Stimulated activated CD4-positive, alpha-beta T cell treated with anti-CD3 and anti-CD28 coated beads, Interleukin-1b, Interleukin-23, amount 100 ng/mL, for 24 hours (primary cell): ENCODE measurements around the gene ALOX15.
"Not testable (repeated sequence)": the region's sequence is repeated elsewhere in the genome, so short reads cannot be mapped to it uniquely, and the experiment has no call there.

ENCODE experiments used
- DNase-seq, 4 experiments: peaks; one replicate each; pipeline ENCODE4 v3.0.0-alpha.2; 2020; ENCODE audit warnings: low read depth in 4 of 4, low spot score in 1 of 4

Gene ALOX15

GRCh38 chr17:4652997-4653396 is 11.5 kb upstream of the ALOX15 start:
- DNase-seq: no peak

GRCh38 chr17:4648741-4649140 is 7.3 kb upstream of the ALOX15 start:
- DNase-seq: no peak

GRCh38 chr17:4645642-4646041 is 4.2 kb upstream of the ALOX15 start:
- DNase-seq: no peak

GRCh38 chr17:4643676-4644075 is 2.2 kb upstream of the ALOX15 start:
- no peak for DNase-seq

- DNase-seq: no peak
Observed at GRCh38 chr17:4642286-4642685, 808 bp upstream of the ALOX15 start.

- not testable (repeated sequence) for DNase-seq
Observed at GRCh38 chr17:4640569-4641188, 799 bp downstream of the ALOX15 start.

GRCh38 chr17:4639301-4640059 is 2.0 kb downstream of the ALOX15 start:
- peak in 1 of 4 experiments; percentile 15 for DNase-seq

GRCh38 chr17:4638766-4639165 is 2.7 kb downstream of the ALOX15 start:
- DNase-seq: not testable (repeated sequence)

- no peak for DNase-seq
Observed at GRCh38 chr17:4636474-4637100, 4.9 kb downstream of the ALOX15 start.

GRCh38 chr17:4635823-4636375 is 5.6 kb downstream of the ALOX15 start:
- no peak for DNase-seq

GRCh38 chr17:4634976-4635375 is 6.5 kb downstream of the ALOX15 start:
- DNase-seq: no peak

GRCh38 chr17:4633643-4634042 is 7.8 kb downstream of the ALOX15 start:
- no peak for DNase-seq

GRCh38 chr17:4632581-4632920 is 8.9 kb downstream of the ALOX15 start:
- DNase-seq: no peak

GRCh38 chr17:4631836-4632580 is 9.5 kb downstream of the ALOX15 start:
- DNase-seq: no peak

- DNase-seq: no peak
Observed at GRCh38 chr17:4631431-4631830, 10.0 kb downstream of the ALOX15 start.

- no peak for DNase-seq
Observed at GRCh38 chr17:4626734-4627256, 14.7 kb downstream of the ALOX15 start.

GRCh38 chr17:4625181-4625617 is 16.3 kb downstream of the ALOX15 start:
- no peak for DNase-seq

- not testable (repeated sequence) for DNase-seq
Observed at GRCh38 chr17:4624451-4624911, 17.0 kb downstream of the ALOX15 start.

GRCh38 chr17:4623249-4623648 is 18.2 kb downstream of the ALOX15 start:
- no peak for DNase-seq

GRCh38 chr17:4622375-4622774 is 19.1 kb downstream of the ALOX15 start:
- DNase-seq: no peak

GRCh38 chr17:4620531-4621101 is 20.9 kb downstream of the ALOX15 start:
- no peak for DNase-seq
